GM18508 (cell line): ENCODE results near the gene IL31.
"Not testable (repeated sequence)": the region's sequence is repeated elsewhere in the genome, so short reads cannot be mapped to it uniquely, and the experiment has no call there.

Experiments used
- ATAC-seq: cut with Tn5 transposase; IDR thresholded peaks from one replicate; pipeline ENCODE4 v1.9.1; 2021; ENCODE audit warnings: moderate number of reproducible peaks; ENCODE audit not compliant: insufficient read depth, unreplicated experiment

IL31 gene

GRCh38 chr12:122174155-122174845, at the start of gene IL31:
Gene IL31, minus strand, starts transcription at chr12:122174221. Its CDS starts 49 bp downstream, at chr12:122174172.
- no peak for ATAC-seq

DNA sequence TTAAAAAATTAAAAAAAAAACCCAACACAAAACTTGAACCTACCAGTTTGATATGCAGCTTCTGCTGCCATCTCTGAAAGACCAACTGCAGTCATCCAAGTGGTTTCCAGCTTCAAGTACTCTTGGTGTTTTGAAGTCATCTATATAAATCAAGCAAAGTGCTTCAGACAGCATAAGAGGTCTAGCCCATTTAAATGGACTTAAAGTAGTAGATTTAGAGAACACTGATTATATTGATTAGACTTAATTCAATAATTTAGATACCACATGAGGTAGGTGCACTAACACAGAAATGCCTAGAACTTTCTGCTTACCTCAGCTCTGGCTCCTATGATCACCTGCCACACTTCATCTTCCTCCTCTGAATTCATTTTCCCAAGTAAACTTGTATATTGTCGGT, 42.4 kb upstream of the IL31 start:
- ATAC-seq: no peak

DNA sequence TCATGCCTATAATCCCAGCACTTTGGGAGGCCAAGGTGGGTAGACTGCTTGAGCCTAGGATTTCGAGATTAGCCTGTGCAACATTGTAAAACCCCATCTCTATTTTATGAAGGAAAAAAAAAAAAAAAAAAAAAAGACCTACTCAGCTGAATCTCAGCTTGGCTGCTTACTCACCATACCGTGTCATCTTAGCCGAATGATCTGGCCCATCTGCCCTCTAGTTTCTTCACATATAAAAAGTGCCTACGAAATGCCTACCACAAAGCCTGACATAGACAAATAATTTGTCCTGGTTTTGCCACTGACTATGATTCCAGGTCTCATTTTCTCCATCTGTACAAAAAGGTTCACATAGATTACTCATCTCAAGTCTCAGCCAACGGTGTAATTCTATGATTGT, 41.8 kb upstream of the IL31 start:
- no peak for ATAC-seq

GRCh38 chr12:122208073-122208820, 34.2 kb upstream of the IL31 start:
- ATAC-seq: no peak

DNA sequence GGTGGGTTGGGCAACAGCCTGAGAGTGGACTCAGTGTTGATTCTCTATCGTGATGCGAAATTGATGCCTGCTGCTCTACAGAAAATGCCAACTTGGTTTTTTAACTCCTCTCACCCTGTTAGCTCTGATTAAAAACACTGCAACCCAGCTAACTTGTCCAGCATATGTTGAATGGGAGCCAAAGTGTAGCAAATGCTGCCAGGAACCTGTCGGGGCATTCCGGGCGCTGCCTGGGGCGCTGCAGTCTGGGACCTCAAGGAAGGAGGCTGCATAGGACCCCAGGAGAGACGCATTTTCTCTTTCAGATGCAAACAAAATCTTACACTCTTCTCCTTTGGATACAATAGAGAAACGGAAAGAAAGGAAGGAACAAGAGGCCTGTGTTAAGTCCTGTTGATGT, 33.4 kb upstream of the IL31 start:
- ATAC-seq: no peak

GRCh38 chr12:122206976-122207375, 33.0 kb upstream of the IL31 start:
- no peak for ATAC-seq

GRCh38 chr12:122206111-122206881, 32.3 kb upstream of the IL31 start:
- ATAC-seq: no peak

DNA sequence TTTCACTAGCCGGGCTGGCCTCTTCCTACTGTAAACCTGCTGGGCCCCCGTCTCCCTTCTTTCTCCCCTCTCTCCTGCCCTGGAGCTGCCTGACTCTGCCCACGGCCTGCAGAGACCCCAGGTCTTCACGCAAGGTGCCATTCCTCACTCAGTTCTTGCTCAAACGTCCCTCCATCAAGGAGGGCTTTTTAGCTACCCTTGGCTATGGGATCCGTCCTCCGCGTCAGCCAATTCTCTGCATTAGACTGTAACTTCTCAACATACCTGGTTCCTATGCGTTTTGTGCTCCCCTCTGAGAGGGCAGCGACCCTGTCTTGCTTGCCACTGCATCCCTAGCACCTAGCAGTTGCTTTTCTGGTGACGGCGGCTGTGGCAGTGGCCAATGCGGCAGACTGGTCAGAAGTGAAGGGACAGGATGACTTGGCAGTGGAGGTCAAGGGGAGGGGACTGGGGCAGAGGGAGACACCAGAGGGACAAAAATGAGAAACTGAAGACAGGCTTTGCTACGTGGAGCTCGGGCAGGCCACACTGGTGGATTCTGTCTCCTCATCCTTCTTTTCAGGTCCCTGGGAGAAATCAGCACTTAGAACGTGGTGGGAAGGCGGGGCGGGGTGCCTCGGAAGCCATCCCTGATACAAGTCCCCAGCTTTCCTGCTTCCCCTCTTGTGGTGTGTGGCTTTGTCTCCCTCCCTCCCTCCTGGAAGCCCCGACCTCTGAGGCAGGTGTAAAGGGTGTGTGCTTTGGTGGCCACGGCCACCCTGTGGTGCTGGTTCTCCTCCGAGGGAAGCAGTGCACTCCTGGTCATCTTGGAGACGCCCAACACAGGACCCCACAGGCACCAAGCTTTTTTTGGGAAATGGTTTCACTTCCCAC, 31.3 kb upstream of the IL31 start:
- ATAC-seq: no peak

- ATAC-seq: no peak
Observed at GRCh38 chr12:122204167-122205052, 30.4 kb upstream of the IL31 start.

DNA sequence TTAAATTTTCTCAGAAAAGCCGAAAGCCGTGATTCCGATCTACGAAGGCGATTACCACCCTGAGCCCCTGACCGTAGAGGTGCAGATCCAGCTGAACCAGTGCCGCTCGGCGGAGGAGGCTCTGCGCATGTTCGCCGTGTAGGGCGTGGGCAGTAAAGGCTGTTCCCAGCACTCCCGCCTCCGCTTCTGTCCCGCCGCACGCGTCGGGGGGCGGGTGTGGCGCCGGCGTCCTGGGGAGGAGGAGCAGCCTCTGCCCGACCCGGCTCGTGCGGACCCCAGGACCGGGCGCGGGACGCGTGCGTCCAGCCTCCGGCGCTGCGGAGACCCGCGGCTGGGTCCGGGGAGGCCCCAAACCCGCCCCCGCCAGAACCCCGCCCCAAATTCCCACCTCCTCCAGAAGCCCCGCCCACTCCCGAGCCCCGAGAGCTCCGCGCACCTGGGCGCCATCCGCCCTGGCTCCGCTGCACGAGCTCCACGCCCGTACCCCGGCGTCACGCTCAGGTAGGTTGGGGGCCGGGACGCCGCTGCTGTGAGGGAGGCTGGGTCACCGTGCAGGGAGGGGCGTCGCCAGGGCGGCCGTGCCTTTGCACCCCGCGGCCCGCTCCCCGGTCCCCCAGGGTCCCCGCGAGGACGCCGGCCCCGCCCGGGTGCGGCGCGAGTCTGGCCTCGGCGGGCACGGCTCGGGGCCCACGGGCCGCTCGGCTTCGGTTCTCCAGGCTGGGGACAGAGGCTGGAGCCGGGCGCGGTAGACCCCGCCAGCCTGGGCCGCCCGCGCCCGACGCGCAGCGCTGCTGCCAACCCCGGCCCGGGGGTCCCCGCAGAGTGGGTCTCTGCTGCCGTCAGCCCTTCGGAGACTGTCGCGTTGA, 29.5 kb upstream of the IL31 start, which contains the start of gene B3GNT4:
Gene B3GNT4, plus strand, starts transcription at position 409 of the 866 bp plus-strand sequence. CDS start 910 bp downstream, outside the sequence.
- no peak for ATAC-seq

- ATAC-seq: not testable (repeated sequence)
Observed at GRCh38 chr12:122202811-122203210, 28.8 kb upstream of the IL31 start.

DNA sequence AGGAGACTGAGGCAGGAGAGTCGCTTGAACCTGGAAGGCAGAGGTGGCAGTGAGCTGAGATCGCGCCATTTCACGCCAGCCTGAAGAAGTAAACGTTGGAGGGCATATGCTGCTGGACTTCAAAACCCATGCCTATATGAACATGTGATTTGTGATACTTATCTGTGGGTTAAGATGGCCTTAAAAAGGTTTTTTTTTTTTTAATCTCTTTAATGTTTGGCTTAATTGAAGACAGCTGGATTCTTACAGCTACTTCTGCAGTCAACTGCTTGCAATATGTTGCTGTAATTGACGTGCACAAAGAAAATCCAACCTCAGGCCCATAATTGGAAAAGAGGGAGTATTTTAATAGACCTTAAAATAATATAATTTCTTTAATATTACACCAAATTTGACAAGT, 28.0 kb upstream of the IL31 start:
- no peak for ATAC-seq

GRCh38 chr12:122201381-122201780, 27.4 kb upstream of the IL31 start:
- ATAC-seq: no peak

GRCh38 chr12:122200541-122201175, 26.6 kb upstream of the IL31 start:
- ATAC-seq: no peak

GRCh38 chr12:122199484-122200355, 25.7 kb upstream of the IL31 start:
- ATAC-seq: no peak

- ATAC-seq: no peak
Observed at GRCh38 chr12:122197612-122197966, 23.6 kb upstream of the IL31 start.

DNA sequence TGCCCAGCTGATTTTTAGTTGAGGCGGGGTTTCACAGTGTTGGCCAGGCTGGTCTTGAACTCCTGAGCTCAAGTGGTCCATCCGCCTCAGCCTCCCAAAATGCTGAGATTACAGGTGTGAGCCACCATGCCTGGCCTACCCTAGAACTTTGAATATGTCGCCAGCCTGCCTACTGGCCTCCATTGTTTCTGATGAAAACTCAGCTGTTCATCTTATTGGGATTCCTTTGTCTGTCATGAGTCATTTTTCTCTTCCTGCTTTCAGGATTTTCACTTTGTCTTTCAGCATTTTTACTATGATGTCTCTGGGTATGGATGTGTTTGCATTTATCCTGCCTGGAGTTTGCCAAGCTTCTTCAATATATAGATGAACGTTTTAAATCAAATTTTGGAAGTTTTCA, 21.4 kb upstream of the IL31 start:
- no peak for ATAC-seq
